ENCODE results near the gene GAS2L1. TPM values are rescaled to one million over a fixed set of nuclear protein-coding genes. Genes with fewer than 3 reads are reported as not detected.

GAS2L1 gene
- total and polyA plus RNA-seq, 2 donors (not counting 3 experiments of a cell fraction or from before 2014, with no cell fraction given) = 30.5 to 44.0 TPM

DNA sequence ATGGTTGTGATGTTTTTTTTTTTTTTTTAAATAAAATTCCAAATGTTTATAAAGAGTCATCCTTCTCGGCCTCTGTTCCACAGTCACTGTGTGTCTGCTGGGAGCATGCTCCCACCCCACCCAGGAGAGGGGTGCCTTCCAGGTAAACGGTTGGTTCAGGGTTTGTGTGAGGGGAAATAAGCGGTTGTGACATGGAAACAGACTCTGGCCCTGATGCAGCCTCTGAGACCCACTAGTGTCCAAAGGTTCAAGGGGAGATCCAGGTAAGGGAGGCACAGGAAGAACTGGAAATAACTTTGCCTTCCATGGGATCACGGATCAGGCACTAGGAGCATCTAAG is 6.0 kb upstream of the GAS2L1 start:
- POLR2A ChIA-PET = no interaction called here

More for the DNA sequence above, 6.0 kb upstream of the GAS2L1 start:
- Histone ChIP-seq H4K20me1 (replicated peaks; ENCODE audit: control insufficient read depth, extremely low read depth, insufficient read depth, low read length) (peaks cover 2% of the 10 kb centered on the region), H3K4me1 (ENCODE audit: control insufficient read depth, extremely low read depth, insufficient read depth, low read length) (no peaks in the 10 kb centered on the region), H3K27me3 (ENCODE audit: control insufficient read depth in 2 of 2, insufficient read depth in 2 of 2, low read length in 2 of 2) (no peaks in the 10 kb centered on the region), H3K9me3 (replicated peaks; ENCODE audit: control insufficient read depth, insufficient read depth, low read length) (no peaks in the 10 kb centered on the region), H3K36me3 (ENCODE audit: control insufficient read depth in 2 of 2, extremely low read depth in 1 of 2, insufficient read depth in 2 of 2, low read length in 2 of 2) (peaks cover 29 to 39% of the 10 kb centered on the region in 2 experiments), H3K4me3 (replicated peaks in 1 of 3; ENCODE audit: insufficient read depth in 1 of 3, low read depth in 1 of 3, low read length in 3 of 3) (no peak overlapping the region), H3K9me1 (replicated peaks; ENCODE audit: control insufficient read depth, extremely low read depth, insufficient read depth, low read length) (no peaks in the 10 kb centered on the region), H3K79me2 (ENCODE audit: control insufficient read depth, insufficient read depth, low read length) (no peaks in the 10 kb centered on the region), H3K4me2 (ENCODE audit: insufficient read depth, low read length) (no peak overlapping the region), H2AFZ (ENCODE audit: low read depth, low read length) (no peak overlapping the region), H3K27ac (ENCODE audit: insufficient read depth, low read depth, low read length) (no peak overlapping the region), H3K9ac (replicated peaks; ENCODE audit: extremely low read depth, insufficient read depth, low read length) (no peak overlapping the region)
- no peak for TF ChIP-seq POLR2A (IDR thresholded peaks at IDR 0.05; ENCODE audit: low read depth, low read length)
- TF ChIP-seq FOS (IDR thresholded peaks at IDR 0.05; ENCODE audit: borderline replicate concordance, insufficient read depth, low read length) = no peak
- TF ChIP-seq, protein P1, sequence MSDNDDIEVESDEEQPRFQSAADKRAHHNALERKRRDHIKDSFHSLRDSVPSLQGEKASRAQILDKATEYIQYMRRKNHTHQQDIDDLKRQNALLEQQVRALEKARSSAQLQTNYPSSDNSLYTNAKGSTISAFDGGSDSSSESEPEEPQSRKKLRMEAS (IDR thresholded peaks at IDR 0.05; ENCODE audit: insufficient read depth, insufficient read length) = no peak
- TF ChIP-seq, protein P2, sequence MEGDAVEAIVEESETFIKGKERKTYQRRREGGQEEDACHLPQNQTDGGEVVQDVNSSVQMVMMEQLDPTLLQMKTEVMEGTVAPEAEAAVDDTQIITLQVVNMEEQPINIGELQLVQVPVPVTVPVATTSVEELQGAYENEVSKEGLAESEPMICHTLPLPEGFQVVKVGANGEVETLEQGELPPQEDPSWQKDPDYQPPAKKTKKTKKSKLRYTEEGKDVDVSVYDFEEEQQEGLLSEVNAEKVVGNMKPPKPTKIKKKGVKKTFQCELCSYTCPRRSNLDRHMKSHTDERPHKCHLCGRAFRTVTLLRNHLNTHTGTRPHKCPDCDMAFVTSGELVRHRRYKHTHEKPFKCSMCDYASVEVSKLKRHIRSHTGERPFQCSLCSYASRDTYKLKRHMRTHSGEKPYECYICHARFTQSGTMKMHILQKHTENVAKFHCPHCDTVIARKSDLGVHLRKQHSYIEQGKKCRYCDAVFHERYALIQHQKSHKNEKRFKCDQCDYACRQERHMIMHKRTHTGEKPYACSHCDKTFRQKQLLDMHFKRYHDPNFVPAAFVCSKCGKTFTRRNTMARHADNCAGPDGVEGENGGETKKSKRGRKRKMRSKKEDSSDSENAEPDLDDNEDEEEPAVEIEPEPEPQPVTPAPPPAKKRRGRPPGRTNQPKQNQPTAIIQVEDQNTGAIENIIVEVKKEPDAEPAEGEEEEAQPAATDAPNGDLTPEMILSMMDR (IDR thresholded peaks at IDR 0.05; ENCODE audit: extremely low read depth in 1 of 2, insufficient read depth in 1 of 2, low read depth in 1 of 2, low read length in 2 of 2) = no peak
- no peak for TF ChIP-seq MYC (IDR thresholded peaks at IDR 0.05; ENCODE audit: low read depth, low read length)
- no peak for TF ChIP-seq POLR2AphosphoS5 (IDR thresholded peaks at IDR 0.05; ENCODE audit: insufficient read depth, low read depth, low read length)
- TF ChIP-seq GATA2 (IDR thresholded peaks at IDR 0.05; ENCODE audit: insufficient read depth, insufficient read length, low read depth, low read length) = no peak
- TF ChIP-seq EZH2 (IDR thresholded peaks at IDR 0.05; ENCODE audit: borderline replicate concordance, low read depth, low read length, severe bottlenecking) = no peak
- no peak for TF ChIP-seq JUN (IDR thresholded peaks at IDR 0.05; ENCODE audit: borderline replicate concordance, insufficient read depth, insufficient read length, low read depth)
- no TSS peak for BruUV-seq (replicated peaks)
- DNase-seq (ENCODE audit: low read depth, low spot score) (no peak), FAIRE-seq (no peak)
- intact Hi-C loops (cut with micrococcal nuclease) = no loop called here
- CTCF ChIA-PET = no interaction called here
- dilution Hi-C loops (cut with MboI; ENCODE audit: extremely low pct_ligation_motif_present, low sequenced_read_pairs) = no loop called here
